Hematopoietic multipotent progenitor cell treated with erythropoietin and hydrocortisone succinate and interleukin-3 and kit ligand, for 4 days (in vitro differentiated cells): ENCODE results near the gene MAT2A.
"Not testable (repeated sequence)": the region's sequence is repeated elsewhere in the genome, so short reads cannot be mapped to it uniquely, and the experiment has no call there.

Experiments
- DNase-seq: peaks from one replicate; pipeline ENCODE4 v3.0.0-alpha.2; 2015

Gene MAT2A

DNA sequence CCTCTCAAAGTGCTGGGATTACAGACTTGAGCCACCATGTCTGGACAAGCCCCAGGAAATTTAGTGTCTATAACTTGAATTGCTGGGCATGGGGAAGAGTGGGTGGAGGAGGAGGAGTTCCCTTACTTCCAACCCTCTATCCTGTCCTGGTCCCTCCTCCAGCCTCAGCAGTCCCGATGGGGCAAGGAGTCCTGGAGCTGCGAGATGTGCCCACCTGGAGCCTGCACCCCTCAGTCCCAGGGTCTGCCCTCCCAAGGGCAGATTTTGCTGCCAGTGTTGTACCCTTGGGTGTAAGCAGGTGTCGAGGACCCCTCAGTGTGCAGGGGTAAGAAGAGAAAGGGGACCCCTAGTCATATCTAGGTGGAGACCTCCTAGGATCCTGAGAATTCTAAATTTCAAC, 41.2 kb downstream of the MAT2A start:
- no peak for DNase-seq

DNA sequence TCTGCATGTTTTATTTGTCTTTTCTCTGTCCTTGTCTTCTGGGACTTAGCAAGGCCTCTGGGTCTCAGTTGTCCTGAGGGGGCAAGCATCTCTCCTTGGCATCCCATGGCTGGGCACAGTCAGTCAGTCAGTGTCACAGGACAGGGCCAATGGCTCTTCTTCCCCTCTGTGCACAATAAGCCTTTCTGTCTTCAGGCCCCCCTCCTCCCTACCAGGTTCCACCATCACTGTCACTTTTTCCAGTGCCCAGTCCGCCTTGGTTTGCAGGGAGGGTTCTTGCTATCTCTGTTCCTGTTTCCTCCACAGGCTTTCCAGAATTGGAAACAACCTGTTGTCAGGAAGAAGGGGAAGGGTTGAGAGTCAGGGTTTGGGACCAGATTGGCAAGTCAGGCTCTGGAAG, 43.5 kb downstream of the MAT2A start:
- no peak for DNase-seq

DNA sequence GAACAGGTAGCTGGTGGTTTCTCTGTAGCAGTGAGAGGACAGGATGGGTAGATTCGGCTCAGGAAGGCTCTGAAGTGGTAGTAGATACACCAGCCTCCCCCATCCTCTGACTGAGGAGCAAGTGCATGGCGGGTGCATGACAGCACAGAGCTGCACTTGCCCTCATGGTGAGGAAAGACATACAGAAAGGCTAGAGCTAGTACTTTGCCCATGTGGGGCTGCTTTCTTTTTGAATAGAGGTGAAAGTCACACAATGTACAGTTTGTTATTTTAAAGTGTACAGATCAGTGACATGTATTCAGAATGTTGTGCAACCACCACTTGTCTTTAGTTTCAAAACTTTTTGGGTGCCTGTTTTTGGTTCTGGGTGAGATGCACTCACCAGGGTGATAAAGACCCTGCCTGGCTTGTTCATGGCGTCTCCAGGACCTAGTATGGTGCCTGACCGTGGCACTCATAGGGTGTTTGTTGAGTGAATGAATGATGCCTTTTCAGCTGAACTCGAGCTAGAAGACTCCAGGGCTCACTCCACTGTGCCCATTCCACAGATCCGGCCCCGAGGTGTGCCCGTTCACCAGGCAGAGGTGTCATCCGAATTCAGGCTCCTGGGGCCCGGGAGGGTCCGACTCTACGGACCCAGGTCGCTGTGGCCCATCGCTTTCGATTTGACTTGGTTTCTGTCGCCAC, 44.8 kb downstream of the MAT2A start:
- DNase-seq, result no peak

DNA sequence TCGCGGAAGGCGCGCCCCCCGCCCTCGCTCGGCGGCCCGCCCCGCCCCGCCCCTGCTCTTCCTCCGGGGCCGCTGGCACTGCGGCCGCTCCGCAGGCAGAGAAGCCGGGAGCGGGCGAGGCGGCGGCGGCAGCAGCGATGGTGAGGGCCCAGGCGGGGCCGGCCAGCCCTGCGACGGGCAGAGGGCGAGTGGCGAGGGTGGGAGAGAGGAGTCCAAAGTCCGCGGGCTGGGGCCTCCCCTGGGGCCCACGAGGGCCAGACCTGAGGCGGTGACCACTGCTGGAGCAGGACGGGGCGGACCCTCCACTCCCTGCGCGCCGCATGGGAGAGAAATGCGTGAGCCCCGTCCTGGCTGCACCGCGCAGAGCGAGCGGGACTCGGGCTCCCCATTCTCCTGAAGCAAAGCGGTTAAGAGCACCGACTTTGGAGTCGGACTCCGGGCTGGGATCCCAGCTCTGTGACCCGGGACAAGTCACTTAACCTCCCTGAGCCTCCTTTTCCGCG, 45.4 kb downstream of the MAT2A start, which contains the start of gene VAMP5:
VAMP5 (plus strand) TSS at position 78 of the 503 bp plus-strand sequence; CDS start at position 138, 60 bp downstream.
- DNase-seq, result peak; percentile 53

DNA sequence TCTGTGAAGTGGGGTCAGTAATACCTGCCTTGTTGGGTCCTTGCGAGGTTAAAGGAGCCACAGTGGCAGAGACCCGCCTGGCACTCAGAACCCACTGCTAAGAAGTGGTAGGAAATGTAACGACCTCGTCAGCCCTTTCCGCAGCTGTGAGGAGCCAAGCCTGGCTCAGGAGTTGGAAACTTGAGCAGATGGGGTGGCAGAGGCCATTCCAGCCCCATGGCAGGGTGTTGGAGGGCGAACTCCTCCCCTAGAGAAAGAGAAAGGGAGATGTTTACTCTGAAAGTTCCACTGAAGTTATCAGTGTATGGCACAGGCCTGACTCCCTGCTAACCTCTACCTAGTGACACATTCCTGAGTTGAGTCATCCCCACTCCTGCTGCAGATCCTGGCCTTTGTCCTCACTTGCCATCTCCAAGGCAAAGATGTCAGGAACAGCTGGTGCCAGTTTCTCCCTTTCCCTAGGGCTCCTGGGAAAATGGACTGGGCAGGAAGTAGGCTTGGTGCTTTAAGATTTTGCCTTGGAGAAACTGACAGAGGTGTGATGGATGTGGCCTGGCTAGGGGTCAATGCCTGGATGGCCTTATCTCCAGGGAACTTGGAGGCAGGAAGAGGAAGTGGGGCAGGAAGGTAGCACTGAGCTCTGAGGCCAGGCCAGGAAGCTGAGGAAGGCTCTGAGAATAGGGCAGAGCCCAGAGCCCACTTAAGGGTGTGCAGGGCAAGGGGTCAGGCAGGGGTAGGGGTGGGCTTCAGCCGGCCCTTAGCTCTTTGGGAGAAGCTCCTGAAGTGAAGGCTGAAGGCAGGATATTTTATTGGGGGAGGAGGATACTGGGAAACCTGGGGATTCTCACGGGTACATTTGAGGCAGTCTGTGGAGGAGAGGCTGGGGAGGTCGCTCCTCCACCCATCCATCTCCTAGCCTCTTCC, 46.2 kb downstream of the MAT2A start:
- no peak for DNase-seq

DNA sequence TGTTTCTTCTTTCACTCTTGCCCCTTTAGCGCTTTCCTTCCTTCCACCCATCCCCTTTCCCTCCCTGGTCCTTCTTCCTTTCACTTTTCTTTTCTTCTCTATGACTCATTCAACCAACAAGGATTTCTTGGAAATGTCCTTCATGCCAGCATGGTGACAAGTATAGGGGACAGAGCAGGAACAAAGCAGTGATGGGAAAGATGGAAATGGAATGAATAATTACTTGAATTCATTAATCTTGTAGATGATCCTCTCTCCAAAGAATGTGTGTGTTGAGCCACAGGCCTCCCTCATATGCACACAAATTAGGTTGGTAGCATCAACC, 46.8 kb downstream of the MAT2A start:
- no peak for DNase-seq

DNA sequence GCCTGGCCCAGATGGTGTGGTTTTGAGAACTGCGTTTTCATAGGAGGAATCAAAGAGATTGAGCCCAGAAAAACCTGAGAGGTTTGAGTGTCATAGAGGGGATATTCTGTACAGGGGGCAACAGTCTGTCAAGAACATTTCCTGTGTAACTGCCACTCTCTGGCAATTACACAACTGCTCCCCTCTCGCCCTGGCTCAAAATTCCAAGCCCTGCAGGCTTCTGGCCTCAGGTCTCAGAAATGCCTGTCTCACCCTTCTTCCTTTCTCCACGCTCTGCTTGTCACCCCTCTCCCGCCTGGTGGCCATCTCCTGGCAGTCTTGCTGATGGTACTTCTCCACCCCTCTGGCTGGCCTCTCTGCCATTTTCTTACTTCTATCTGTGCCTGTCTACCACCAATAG, 49.3 kb downstream of the MAT2A start:
- DNase-seq, result peak; percentile 62

DNA sequence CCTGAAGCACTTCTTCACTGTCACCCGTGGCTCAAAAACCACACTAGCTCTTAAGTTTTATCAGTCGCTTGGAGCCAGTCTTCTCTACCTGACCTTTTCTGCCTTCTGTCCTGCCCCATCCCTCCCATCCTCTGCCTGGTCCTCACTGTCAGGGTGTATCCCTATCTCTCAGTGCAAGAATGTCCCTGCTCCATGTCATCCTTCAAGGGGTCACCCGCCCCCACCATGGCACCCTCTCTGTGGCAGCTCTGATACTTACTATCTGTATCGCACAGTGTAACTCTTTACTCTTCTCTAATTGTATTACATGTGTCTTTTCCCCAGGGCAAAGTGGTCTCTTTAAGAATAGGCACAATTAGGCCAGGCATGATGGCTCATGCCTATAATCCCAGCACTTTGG, 49.7 kb downstream of the MAT2A start:
- DNase-seq, result no peak

DNA sequence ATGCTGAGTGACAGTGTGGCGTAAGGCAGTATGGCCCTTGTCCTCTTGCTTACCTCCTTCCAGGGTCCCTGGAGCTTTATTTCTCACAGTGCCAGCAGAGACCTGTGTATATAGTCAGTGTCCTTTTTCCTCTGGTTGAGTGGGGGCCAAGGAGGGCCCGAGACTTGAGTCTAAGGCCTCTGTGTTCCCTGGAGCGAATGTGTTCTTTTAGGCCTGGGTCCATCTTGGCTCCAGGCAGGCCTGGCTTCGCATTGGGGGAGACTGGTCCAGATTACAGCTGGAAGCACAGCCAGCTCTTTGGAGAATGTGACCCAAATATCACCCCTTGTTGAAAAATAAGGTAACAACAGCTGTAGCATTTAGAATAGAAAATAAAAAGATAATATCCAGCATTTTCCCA, 50.2 kb downstream of the MAT2A start:
- no peak for DNase-seq

DNA sequence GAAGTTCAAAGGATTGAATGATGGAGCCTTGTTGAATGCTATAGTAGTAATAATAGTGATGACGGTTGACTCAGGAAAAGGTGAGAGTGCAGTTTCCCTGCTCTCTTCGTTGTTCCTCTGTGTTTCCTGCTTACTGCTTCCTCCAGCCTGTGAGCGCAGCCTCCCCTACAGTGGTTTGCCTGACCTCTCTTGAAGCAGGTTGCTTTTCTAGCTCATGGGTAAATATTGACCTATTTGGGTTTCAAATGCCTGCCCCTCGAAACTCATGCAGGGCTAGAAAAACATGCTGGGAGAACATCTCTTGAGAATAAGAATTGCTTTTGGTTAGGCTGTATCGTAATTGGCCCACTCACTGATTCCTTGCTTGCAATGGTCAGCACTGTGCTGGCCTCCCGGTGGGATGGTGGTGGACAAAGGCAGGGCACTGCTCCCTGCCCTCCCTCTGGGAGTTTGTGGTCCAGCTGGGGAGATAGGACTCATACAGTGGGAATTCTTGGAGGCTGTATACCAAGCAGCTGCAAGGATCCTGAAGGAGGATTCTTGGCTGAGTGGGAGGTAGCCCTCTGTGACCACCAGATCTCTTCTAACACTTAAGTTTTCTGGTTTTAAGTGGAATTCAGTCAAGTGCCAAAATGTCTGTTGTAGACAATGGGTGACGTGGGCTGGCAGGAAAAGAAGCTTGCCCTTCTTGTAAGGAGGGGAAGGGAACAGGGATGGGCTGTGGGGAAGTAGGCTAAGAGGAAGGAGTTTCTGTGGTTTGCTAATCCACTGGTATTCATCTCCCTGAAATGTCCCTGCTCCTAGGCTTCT, 51.2 kb downstream of the MAT2A start:
- no peak for DNase-seq

DNA sequence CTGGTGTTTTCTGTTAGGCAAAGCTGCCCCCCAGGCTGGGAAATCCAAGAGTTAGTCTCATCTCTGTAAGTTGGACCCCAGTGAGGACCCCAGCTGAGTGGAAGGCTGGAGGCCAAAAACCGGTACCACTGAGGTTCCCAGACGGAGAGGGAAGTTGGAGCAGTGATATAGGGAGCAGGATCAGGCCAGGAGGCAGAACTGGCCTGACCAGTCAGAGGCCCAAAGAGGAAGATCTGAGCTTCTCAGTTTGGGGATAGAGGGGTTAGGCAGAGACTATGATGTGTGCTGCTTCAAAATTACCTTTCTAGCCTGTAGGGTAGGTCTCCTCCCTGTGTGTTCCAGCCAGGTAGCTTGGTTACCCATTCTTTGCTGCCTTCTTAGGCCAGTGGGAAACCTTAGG, 52.0 kb downstream of the MAT2A start:
- DNase-seq, result no peak

DNA sequence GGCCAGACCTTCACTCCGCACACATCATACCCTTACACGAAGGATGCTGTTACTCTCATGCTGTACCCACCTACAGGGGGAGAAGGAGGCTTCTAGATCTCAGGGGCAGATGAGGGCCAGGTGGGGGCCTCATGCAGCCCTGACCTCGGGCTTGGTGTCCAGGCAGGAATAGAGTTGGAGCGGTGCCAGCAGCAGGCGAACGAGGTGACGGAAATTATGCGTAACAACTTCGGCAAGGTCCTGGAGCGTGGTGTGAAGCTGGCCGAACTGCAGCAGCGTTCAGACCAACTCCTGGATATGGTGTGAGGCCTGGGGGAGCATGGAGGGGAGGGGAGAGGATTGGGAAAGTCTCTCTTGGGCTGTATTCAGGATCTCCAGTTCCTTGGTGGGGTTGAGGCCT, 52.6 kb downstream of the MAT2A start:
- no peak for DNase-seq

DNA sequence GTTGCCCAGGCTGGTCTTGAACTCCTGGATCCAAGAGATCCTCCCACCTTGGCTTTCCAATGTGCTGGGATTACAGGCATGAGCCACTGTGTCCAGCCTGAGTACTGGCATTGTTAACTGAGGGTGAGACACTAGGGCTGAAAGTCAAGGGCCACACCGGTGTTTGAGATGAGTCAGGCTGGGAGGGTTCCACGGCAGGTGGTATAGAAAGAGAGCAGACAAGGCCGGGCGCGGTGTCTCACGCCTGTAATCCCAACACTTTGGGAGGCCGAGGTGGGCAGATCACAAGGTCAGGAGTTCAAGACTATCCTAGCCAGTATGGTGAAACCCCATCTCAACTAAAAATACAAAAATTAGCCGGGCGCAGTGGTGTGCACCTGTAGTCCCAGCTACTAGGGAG, 53.3 kb downstream of the MAT2A start:
- DNase-seq, result not testable (repeated sequence)

DNA sequence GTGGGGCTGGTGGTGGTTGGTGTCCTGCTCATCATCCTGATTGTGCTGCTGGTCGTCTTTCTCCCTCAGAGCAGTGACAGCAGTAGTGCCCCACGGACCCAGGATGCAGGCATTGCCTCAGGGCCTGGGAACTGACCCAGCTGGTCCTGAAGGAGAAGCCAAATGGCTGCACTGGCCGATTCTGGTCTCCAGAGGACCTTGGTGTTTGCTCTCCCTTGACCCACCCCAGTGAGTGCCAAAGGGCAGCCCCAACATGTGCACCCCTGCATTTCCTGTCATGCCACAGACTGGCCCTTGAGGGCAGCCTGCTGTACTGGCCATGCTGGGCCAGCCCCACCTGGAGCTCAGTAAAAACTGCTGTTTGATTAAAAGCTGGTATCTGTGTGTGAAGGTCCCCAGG, 54.1 kb downstream of the MAT2A start:
- DNase-seq, result no peak
